Measurements from ENCODE around the gene SND1.

SND1 gene

GRCh38 chr7:127840226-127840951, 188.4 kb downstream of the SND1 start:
- DNase-seq: no peak

GRCh38 chr7:127844165-127844564, 192.2 kb downstream of the SND1 start:
- DNase-seq: no peak

GRCh38 chr7:127844707-127845331, 192.8 kb downstream of the SND1 start:
- no peak for DNase-seq

- no peak for DNase-seq
These were observed 193.7 kb downstream of the SND1 start for GRCh38 chr7:127845522-127846214.

GRCh38 chr7:127847641-127848040, 195.6 kb downstream of the SND1 start:
- no peak for DNase-seq

- no peak for DNase-seq
These were observed 196.2 kb downstream of the SND1 start for GRCh38 chr7:127848241-127848640.

- DNase-seq: no peak
These were observed 198.2 kb downstream of the SND1 start for GRCh38 chr7:127850195-127850594.

- no peak for DNase-seq
These were observed 202.4 kb downstream of the SND1 start for GRCh38 chr7:127854383-127854782.

GRCh38 chr7:127857464-127857841, 205.5 kb downstream of the SND1 start:
- DNase-seq: no peak

GRCh38 chr7:127858091-127858914, 206.3 kb downstream of the SND1 start:
- no peak for DNase-seq

GRCh38 chr7:127858915-127859189, 206.9 kb downstream of the SND1 start:
- no peak for DNase-seq

GRCh38 chr7:127859330-127859729, 207.3 kb downstream of the SND1 start:
- no peak for DNase-seq

GRCh38 chr7:127862525-127862924, 210.5 kb downstream of the SND1 start:
- no peak for DNase-seq

GRCh38 chr7:127863082-127863481, 211.1 kb downstream of the SND1 start:
- DNase-seq: no peak

- DNase-seq: no peak
These were observed 213.5 kb downstream of the SND1 start for GRCh38 chr7:127865466-127865865.

- no peak for DNase-seq
These were observed 218.4 kb downstream of the SND1 start for GRCh38 chr7:127870231-127870907.

GRCh38 chr7:127871226-127871625, 219.2 kb downstream of the SND1 start:
- DNase-seq: no peak

- DNase-seq: no peak
These were observed 220.1 kb downstream of the SND1 start for GRCh38 chr7:127872122-127872521.

- DNase-seq: no peak
These were observed 221.2 kb downstream of the SND1 start for GRCh38 chr7:127873151-127873550.

- no peak for DNase-seq
These were observed 222.0 kb downstream of the SND1 start for GRCh38 chr7:127873715-127874636.

- no peak for DNase-seq
These were observed 223.1 kb downstream of the SND1 start for GRCh38 chr7:127874951-127875608.
